ENCODE results near the gene HLA-C.

The HLA-C gene

GRCh38 chr6:31225735-31226134 is 46.2 kb downstream of the HLA-C start:
- no peaks in the 10 kb centered on the region for H3K36me3 ChIP-seq (ENCODE audit: control insufficient read depth in 5 of 5, insufficient read depth in 5 of 5, low read length in 5 of 5)
- H3K4me3 ChIP-seq (ENCODE audit: low read depth in 1 of 5, low read length in 5 of 5), result no peak overlapping the region
- no peaks in the 10 kb centered on the region for H3K9me3 ChIP-seq (ENCODE audit: control insufficient read depth in 5 of 5, low read length in 5 of 5)
- no peak overlapping the region for H3K9ac ChIP-seq (ENCODE audit: low read length in 5 of 5)
- no peak overlapping the region for H3K27ac ChIP-seq (ENCODE audit: low read depth, low read length)
- H3K27me3 ChIP-seq (ENCODE audit: control insufficient read depth in 5 of 5, insufficient read depth in 4 of 5, low read length in 5 of 5), result peaks cover 0 to 5% (median 0%) of the 10 kb centered on the region in 5 donors
- H3K4me1 ChIP-seq (ENCODE audit: control insufficient read depth in 5 of 5, insufficient read depth in 5 of 5, low read length in 5 of 5), result peaks cover 0 to 2% (median 0%) of the 10 kb centered on the region in 5 donors

GRCh38 chr6:31222496-31222895 is 49.4 kb downstream of the HLA-C start:
- Histone ChIP-seq H3K4me3 (ENCODE audit: low read depth in 1 of 5, low read length in 5 of 5) (no peak overlapping the region), H3K4me1 (ENCODE audit: control insufficient read depth in 5 of 5, insufficient read depth in 5 of 5, low read length in 5 of 5) (peaks cover 0 to 2% (median 0%) of the 10 kb centered on the region in 5 donors), H3K36me3 (ENCODE audit: control insufficient read depth in 5 of 5, insufficient read depth in 5 of 5, low read length in 5 of 5) (no peaks in the 10 kb centered on the region), H3K9ac (ENCODE audit: low read length in 5 of 5) (no peak overlapping the region), H3K27ac (ENCODE audit: low read depth, low read length) (no peak overlapping the region), H3K9me3 (ENCODE audit: control insufficient read depth in 5 of 5, low read length in 5 of 5) (peaks cover 0 to 3% (median 0%) of the 10 kb centered on the region in 5 donors), H3K27me3 (ENCODE audit: control insufficient read depth in 5 of 5, insufficient read depth in 4 of 5, low read length in 5 of 5) (no peaks in the 10 kb centered on the region)
